ENCODE data around the gene ATP2B2.

ATP2B2 gene

GRCh38 chr3:10489746-10490483, 15.5 kb downstream of the ATP2B2 start:
- no peak overlapping the region for H3K4me3 ChIP-seq
- DNase-seq (ENCODE audit: low spot score) = no peak
- TF ChIP-seq CTCF (IDR thresholded peaks at IDR 0.05) = no peak
- no peak overlapping the region for H3K27ac ChIP-seq

DNA sequence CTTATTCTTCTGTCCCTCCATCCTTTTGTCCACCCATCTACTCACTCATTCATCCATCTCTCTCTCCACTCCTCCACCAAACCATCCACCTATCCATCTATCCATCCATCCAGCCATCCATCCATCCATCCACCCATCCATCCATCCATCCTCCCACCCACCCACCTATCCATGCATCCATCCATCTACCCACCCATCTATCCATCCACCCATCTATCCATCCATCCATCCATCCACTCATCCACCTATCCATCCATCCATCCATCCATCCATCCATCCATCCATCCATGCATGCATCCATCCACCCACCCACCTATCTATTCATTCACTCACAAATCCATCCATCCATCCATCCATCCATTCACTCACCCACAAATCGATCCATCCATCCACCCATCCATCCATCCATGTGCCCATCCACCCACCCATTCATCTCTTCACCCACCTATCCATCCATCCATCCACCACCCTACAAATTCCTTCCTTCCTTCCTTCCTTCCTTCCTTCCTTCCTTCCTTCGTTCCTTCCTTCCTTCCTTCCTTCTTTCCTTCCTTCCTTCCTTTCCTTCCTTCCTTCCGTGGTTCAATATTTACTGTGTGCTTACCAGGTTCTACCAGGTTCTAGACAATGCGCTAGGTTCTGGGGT, 17.3 kb downstream of the ATP2B2 start:
- no peak overlapping the region for H3K27ac ChIP-seq
- H3K4me3 ChIP-seq = no peak overlapping the region
- no peak for DNase-seq (ENCODE audit: low spot score)
- TF ChIP-seq CTCF (IDR thresholded peaks at IDR 0.05) = no peak

GRCh38 chr3:10485806-10486205, 19.6 kb downstream of the ATP2B2 start:
- Histone ChIP-seq H3K4me3 (no peak overlapping the region), H3K27ac (no peak overlapping the region)
- DNase-seq (ENCODE audit: low spot score) = no peak
- TF ChIP-seq CTCF (IDR thresholded peaks at IDR 0.05) = no peak

GRCh38 chr3:10485380-10485779, 20.0 kb downstream of the ATP2B2 start:
- H3K27ac ChIP-seq = no peak overlapping the region

DNA sequence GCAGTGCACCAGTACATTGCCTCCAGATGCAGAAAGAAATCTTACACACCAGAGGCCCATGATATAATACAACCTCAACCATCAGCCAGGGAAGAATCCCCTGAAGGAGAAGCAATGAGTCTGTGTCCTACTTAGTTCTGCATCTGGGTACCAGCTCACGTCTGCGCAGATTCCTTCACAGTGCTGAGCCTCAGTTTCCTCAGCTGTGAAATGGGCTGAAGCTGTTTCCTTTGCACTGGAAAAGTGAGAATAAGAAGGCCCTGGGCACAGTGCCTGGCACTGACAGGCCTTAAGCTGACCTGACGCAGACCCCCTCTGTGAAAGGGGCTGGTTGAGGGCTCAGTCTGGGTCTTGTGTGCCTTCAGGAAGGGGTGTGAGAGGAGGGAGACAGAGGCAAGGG, 20.7 kb downstream of the ATP2B2 start:
- Histone ChIP-seq H3K27ac (no peak overlapping the region), H3K4me3 (no peak overlapping the region)
- DNase-seq (ENCODE audit: low spot score) = no peak
- TF ChIP-seq CTCF (IDR thresholded peaks at IDR 0.05) = no peak

More at GRCh38 chr3:10485380-10485779, 20.0 kb downstream of the ATP2B2 start:
- no peak for DNase-seq (ENCODE audit: low spot score)
- no peak overlapping the region for H3K4me3 ChIP-seq
- no peak for TF ChIP-seq CTCF (IDR thresholded peaks at IDR 0.05)

DNA sequence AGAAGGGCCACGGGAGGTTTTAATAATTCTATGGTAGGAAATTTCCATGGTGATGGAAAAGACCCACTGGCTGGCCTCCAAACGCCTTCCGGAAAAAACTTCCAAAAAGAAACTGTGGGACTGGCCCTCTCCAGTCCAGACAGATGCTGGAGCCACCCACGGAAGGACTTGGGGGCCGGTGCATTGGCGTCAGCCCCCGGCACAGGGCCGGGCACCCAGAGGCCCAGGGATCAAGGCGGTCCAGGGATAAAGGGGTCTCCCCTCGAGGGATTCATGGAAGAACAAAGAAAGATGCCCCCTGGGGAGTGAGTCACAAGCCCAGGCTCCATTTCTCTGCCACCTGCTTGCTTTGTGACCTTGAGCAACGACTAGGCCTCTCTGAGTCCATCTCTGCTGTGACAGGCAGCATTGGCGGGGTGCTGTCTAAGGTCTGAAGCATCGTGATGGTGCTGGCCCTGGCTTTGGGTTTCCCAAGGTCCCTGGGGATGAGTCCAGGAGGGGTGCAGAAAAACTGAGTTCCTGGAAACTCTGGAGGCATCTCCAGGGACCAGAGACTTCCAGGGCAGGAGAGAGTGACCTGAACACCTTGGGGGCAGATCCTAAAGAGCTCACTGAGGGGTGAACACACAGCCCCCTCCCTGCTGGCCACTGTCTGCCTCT, 21.6 kb downstream of the ATP2B2 start:
- no peak for DNase-seq (ENCODE audit: low spot score)
- no peak for TF ChIP-seq CTCF (IDR thresholded peaks at IDR 0.05)
- Histone ChIP-seq H3K27ac (no peak overlapping the region), H3K4me3 (no peak overlapping the region)

Data from coronary artery (tissue), 2 donors.